ENCODE measurements around the gene PTCH1.

GRCh38 chr9:95515272-95516113 is 1.3 kb downstream of the PTCH1 start:
- TF ChIP-seq, protein P1, sequence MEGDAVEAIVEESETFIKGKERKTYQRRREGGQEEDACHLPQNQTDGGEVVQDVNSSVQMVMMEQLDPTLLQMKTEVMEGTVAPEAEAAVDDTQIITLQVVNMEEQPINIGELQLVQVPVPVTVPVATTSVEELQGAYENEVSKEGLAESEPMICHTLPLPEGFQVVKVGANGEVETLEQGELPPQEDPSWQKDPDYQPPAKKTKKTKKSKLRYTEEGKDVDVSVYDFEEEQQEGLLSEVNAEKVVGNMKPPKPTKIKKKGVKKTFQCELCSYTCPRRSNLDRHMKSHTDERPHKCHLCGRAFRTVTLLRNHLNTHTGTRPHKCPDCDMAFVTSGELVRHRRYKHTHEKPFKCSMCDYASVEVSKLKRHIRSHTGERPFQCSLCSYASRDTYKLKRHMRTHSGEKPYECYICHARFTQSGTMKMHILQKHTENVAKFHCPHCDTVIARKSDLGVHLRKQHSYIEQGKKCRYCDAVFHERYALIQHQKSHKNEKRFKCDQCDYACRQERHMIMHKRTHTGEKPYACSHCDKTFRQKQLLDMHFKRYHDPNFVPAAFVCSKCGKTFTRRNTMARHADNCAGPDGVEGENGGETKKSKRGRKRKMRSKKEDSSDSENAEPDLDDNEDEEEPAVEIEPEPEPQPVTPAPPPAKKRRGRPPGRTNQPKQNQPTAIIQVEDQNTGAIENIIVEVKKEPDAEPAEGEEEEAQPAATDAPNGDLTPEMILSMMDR (IDR thresholded peaks at IDR 0.05; ENCODE audit: borderline replicate concordance, extremely low read depth, low read length, poor library complexity, severe bottlenecking): no peak
- TF ChIP-seq EZH2 (IDR thresholded peaks at IDR 0.05; ENCODE audit: borderline replicate concordance, low read depth, low read length, severe bottlenecking): no peak
